NCI-H2171 treated with DMSO at 0.1 percent for 48 hours (cell line): Measurements from ENCODE around the gene SLC29A3.

Source experiments
- DNase-seq: peaks from one replicate; lab custom pipeline; 2025; lab: John Stamatoyannopoulos, UW

The SLC29A3 gene

DNA sequence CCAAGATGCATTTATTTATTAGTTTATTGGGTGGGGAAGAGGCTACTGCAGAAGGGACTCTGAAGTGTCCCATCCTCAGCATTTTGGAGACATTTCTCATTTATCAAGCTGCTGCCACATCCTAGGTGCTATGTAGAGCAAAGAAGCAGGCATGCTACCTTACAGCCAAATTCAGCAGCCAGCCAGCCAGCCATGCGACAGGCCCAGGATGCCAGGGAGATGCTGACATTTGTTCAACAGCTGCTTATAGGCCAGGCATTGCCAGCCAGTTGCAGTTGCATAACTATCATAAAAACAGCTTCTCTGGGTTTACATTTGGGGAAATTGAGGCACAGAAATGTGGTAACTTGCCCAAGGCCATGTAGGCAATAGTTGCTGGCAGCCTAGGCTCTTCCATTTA is 2.3 kb downstream of the SLC29A3 start:
- no peak for DNase-seq

DNA sequence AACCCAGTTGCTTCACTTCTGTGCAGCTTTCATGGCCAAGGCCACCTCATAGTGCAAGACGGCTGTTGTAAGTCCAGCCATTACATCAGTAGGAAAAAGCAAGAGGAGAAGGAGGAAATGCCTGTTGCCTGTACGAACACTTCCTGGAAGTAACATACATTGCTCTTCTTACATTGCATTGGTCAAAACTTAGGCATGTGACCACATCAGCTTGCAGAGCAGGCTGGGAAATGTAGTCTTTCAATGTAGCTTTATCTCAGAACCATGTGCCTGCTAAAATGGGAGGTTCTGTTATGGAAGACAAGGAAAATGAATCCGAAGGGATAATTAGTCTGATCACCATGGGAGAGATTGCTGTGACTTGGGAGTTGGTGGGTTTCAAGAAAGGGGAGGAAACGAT is 4.3 kb downstream of the SLC29A3 start:
- peak; percentile 8 for DNase-seq

DNA sequence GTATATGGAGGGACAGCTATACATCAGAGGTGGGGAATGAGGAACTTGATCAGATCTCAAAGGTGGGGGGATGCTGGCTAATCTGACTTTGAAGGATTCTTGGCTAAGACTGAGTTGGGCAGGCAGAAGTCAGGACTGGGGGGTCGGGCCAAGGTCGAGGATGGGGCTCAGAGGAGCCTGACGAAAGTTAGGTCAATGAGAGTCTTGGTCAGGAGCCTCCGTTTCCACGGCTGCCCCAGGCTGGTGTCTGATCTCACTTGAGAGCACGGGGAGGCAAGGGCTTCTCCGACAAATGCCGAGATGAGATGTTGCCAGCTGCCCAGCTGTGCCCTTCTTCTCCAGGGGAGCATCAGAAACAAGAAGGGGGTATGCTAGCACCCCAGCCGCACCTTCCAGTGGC is 5.7 kb downstream of the SLC29A3 start:
- DNase-seq = no peak

DNA sequence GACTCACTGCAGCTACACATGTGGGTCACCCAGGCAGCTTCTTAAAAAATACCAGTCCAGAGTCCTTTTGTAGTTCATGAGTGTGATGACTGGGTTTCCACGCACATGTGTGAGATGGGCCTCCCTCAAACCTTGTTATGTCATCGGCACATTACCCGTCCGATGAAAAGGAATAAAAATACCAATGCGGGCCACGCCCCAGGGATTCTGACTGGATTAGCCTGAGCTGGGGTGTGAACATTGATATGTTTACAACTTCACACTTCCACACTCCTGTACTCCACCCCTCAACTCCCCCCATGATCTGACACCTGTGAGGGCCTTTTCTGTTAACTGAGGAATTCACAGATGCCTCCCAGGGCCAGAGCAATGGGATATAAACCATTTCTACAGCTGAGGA is 6.2 kb downstream of the SLC29A3 start:
- no peak for DNase-seq

DNA sequence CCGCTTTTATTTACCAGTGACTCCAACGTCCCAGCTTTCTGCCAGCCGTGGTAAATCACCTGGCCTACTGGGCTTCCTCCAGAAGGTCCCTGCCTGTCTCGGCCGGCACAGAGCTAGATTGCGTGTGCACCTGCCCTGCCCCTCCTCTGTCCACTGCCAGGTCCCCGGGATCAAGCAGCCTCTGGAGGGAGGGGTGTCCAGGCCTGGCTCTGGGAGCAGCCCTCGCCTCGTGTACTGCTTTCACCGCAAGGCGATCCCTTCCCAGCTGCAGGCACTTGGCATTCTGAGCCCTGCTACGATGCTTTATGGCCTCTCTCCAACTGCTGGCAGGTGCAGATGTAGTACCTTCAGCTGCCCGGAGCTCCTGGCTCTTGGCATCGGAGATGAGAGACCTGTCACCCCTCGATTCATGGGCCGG is 7.4 kb downstream of the SLC29A3 start:
- peak; percentile 72 for DNase-seq

DNA sequence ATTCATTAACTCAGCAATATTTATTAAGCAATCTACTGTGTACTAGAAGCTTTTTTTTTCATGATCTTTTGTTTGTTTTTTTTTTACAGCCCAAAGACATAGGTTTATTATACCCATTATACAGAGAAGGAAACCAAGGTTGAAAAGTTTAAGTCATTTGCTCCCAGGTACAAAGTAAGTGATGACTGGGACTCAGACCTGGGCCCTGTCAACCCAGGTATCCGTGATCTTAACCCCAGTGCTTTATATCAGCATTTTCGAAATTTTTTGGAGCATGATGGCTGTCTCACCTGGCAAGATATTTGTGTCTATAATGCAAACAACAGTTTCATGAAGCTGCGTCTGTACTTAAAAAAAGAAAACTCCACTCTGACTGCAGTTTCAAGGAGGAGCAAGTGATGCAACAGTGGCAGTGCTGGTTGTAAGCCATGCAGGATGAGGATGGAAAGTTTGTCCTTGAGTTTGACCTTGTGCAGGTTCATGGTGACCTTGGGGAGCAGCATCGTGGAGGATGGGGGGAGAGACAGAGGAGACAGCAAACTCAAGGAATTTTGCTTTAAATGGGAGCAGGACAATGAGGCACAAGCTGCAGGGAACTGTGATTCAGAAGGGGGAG is 11.8 kb downstream of the SLC29A3 start:
- no peak for DNase-seq

DNA sequence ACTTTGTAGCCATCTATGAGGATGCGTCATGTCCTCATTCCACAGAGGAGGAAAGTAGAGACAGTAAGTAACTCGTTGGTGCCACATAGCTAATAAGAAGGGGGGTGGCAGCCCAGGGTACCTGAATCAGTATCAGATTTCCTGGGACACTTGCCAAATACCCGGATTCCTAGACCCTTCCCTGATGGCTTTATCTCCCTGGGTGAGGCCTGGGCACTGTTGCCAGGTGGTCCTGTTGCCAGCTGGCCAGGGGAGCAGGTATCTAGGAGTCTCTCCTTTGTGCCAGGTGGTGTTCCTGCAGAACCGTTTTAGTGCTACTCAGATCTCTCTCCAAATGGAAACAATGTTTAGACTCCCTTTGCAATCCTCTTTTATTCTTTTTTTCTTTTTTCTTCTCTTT is 12.7 kb downstream of the SLC29A3 start:
- peak; percentile 93 for DNase-seq

DNA sequence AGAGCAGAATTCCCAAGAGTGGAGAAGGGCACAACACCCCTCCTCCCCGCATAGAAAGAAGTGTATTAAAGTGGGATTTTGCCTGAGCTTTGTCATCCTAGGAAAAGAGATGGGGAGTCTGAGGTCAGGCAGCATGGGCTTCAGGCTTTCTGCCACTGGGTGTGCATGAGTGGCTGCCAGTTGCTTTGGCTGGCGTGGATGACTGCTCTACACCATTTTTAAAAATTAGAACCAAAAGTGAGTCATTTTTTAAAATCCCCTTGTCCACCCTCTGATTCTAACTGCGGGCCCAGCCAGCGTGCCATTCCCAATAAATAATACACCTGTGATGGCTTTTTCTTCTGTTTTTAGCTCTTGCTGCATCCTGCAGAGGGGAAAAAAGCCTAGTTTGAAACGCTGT is 13.4 kb downstream of the SLC29A3 start:
- DNase-seq = peak; percentile 10

DNA sequence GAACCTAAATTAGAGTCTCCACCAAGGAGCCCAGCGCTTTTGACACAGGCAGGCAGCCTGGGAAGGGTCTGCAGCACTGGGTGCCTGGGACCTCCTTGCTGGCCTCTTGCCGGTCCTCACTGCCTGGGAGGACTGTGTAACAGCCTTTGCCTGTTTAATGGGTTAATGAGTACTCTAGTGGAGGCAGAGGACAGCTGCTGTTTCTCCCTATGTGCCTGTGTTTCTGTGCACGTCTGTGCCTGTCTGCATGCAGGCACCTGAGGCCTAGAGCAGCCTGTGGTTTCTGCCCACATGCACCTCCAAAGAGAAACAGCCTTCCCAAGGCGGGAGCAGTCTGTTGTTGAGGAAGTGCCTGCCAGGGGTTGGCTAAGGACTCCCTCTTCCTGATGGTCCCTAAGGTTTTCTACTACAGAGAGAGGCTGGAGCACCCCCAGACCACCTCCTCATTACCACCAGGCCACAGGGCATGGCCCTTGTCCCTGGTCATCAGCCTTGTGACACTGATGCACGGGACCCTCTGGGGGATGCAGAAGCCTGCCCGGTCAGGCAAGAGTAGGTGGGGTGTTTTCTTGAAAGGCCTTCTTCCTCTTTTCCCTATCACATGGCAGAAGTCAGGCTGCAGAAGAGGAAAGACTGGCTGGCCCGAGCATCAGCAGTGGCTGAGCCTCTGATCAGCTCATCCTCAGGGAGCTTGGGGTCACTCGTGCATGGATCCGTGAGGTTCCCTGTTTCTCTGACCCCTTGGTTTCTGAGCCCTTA is 14.2 kb downstream of the SLC29A3 start:
- DNase-seq = peak; percentile 93

DNA sequence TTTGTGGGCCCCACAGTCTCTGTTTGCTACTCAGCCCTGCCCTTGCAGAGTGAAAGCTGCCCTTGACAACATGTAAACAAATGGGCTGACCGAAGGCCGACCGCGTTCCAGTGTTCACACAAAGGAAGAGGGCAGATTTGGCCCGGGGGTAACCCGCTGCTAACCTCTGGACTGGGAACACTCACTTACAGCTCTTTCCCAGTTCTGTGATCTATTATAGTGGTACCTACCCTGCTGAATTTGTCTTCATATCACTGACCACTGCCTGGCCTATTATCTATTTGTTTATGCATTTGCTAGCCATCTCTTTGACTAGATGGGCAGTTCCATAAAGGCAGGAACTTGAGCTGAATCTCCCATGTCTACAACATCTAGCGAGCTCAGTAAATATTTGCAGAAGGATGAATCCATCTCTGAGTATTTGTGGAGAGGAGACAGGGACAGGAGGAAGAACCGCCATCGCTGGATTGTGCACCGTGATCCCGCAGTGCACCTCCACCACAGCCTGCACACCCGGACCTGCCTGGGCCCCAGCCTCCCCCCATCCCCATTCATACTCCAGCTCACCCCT is 15.2 kb downstream of the SLC29A3 start:
- no peak for DNase-seq

DNA sequence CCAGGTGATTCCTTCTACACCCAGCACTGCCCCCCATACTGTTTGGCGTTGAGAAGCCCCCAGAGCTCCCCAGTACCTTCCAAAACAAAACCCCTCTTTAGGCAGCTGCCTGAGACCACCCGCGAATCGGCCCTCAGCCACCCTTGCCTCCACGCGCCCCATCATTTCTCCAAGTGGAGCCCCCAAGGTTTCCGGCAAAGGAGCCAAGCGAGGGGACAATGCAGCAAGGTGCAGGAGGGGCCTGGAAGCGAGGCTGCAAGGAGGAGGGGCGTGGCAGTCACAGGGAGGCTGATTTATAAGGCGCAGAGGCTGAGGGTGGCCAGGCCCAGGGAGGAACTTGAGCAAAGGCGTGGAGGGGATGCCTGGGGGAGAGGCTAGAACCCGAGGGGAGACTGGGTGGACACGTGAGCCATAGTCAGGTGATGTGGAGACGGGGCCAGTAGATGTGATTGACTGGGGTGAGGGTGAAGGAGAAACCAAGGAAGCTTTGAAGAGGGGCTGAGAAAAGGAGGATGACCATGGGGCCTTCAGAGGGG is 16.2 kb downstream of the SLC29A3 start:
- DNase-seq = no peak

DNA sequence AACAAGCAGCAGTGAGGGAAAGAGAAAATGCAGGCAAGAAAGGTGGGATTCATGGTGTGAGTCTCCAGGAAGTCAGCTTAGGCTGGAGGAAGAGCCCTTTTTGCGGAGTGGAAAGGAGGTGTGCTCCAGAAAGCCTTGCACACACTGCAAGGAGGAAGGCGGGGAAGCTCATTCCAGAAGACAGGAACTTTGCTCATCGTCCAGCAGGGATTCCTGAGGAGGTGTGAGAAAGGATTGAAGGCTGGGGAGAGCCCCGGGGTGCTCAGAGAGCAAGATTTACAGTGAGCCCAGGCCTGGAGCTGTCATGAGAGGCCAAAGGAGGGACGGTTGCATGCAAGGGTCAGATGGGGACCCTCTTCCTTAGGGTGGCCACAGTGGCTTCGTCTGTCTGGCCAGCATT is 17.6 kb downstream of the SLC29A3 start:
- no peak for DNase-seq

DNA sequence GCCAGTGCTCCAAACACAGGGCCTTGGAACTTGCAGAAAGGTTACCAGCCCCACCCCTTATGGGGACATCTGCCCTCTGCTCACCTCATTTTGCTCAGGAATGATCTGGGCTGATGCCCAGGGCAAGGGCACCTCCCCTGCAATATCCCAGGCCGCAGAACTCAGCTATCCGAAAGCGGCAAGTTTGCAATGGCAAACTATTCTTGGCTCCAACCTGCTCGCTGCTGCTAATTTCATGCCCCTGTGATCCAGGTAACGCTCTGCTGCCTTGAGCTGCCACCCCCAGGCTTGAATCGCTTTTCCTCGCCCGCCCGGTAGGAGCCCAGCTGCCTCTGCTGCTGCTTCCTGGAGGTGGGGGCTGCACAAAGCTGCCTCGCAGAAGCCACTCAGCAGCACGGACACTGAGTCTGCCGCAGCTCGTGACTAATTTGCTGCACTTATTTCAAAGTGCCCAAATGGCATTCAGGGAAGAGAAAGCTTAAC is 18.2 kb downstream of the SLC29A3 start:
- peak; percentile 78 for DNase-seq

DNA sequence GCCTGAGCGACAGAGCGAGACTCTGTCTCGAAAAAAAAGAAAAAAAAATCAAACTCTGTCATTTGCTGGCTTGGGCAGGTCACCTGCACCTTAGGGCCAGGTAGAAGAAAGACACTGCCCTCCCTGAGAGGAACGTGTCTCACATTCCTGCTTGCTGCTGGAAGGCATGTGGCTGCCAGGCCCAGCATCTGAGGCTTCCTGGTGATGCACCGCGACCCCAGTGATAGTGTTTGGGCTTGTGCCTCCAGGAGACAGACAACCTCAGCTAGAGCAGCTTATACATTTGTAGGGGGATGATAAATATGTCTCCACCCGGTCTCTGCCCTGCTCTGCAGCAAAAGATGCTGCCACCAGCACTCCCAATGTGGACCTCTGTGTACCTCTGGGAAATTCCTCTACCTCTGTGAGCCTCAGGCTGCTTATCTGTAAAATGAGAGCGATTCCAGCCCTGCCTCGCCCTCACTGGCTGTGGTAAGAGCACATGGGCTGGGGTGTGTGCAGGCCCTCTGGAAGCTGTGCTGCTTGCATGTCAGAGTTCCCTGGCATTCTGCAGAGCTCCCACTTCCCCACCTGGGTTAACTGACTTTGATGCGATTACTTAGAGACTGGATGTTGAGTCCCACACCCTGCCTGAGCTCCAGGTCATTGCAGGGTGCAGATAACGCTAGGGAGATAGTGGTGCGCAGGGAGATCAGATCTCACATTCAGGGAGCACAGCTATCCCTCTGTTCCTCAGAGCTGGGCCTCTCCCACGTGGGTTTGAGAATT is 19.9 kb downstream of the SLC29A3 start:
- no peak for DNase-seq

DNA sequence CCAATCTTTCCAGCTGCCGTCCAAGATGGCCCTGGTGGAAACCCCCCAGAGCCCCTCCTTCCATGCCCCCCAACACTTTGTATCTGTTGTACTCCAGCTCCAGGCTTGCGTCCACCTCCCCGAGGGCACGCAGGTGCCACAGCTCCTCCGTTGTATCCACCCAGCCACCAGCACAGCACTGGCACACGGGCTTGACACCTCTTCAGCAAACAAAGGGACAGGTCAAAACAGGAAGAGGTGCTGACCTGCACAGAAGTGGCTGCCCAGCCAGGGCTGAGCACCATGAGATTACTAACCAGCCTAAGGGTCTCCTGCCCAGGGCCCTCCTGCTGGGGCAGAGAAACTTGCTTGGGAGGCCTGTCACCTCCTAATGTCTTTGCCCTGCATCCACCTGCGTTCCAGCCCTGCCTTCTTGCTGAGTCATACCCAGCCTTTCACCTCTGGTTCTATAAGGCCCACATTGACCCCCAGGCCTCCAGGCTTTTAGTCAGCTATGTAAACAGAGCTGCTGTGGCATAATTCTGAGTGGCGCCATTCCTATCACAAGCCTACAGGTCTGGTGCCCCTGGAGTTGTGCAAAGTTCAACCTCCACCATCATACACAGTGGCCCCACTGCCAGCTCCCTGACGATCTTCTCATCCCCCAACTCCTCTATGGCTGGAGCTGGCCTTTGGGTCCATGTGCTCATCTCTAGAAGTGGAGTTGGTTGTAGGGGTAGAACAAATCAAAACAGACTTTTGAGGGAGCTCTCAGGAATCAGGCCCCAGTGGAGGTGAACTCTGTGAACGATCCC is 20.9 kb downstream of the SLC29A3 start:
- no peak for DNase-seq

DNA sequence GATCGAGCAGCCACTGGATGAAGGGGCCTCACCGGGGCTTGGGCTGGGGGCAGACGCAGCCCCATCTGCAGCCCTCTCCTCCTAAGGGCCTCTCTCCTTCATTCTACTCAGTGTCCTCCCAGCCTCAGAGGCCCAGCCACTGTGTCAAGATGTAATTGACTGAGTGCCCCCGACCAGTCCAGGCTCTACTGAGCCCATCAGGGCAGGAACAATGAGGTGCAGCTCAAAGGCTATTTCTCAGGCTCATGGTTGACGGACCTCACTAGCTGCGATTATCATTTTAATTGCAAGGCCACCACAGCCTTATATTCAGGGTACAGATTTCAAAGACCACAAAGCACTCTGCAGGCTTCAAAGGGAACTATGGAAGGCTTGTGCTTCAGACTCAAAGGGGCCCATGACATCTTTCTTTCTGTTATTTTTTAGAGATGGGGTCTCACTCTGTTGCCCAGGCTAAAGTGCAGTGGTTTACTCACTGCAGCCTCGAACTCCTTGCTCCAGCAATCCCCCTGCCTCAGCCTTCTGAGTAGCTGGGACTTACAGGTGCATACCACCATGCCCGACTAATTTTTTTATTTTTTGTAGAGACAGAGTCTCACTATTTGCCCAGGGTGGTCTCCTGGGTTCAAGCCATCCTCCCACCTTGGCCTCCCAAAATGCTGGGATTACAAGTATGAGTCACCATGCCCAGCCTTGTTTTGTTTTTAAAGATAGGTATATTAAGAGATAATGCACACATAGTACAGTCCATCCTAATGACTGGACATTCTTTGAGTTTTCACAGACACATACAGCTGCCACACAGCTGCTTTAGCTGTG is 23.7 kb downstream of the SLC29A3 start:
- DNase-seq = no peak

DNA sequence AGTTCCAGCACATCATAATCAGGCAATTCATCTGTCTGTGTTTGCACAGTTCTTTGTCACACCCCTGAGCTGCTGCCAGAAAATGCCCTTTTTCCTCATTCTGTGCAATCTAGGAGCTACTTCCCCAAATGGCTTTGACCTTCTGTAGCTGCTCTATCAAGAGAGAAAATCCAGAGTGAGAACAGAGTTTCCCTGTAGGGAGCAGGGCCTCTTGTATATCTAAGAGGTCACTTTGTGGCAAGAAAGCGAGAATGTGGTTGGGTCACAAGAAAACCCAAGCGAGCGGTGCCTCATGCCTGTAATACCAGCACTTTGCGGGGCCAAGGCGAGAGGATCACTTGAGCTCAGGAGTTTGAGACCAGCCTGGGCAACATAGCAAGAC is 24.3 kb downstream of the SLC29A3 start:
- no peak for DNase-seq

DNA sequence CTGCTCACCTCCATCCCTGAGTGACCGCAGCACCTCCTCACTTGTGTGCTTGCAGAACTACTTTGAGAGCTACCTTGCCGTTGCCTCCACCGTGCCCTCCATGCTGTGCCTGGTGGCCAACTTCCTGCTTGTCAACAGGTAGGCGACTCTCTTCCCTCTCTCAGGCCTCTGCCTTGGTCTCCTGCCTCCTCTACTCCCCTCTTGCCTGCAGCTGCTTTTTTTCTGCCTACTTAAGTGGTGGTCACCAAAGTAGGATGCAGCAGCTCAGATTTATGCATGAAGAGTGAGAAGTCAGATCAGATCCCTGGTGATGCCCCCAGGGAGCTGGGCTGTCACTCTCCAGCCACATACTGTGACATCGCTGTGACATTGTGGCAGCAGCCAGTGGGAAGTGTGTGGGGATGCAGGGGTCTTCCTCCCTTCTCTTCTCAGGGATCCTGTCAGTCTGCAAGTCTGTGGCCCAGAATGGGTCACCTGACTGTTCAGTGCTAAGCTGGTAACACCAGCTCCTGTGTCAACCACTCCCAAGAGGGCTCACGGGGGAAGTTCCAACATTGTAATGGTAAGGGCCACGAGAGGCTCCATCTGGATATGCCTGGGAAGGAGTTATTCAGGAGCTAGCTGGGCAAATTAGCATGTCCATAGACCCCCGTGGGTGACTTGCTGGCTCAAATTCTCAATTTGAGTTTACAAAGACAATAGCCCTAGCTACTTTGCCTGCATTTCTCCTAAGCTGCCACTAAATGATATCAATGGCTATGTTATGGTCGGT is 25.3 kb downstream of the SLC29A3 start:
- DNase-seq = peak; percentile 19

DNA sequence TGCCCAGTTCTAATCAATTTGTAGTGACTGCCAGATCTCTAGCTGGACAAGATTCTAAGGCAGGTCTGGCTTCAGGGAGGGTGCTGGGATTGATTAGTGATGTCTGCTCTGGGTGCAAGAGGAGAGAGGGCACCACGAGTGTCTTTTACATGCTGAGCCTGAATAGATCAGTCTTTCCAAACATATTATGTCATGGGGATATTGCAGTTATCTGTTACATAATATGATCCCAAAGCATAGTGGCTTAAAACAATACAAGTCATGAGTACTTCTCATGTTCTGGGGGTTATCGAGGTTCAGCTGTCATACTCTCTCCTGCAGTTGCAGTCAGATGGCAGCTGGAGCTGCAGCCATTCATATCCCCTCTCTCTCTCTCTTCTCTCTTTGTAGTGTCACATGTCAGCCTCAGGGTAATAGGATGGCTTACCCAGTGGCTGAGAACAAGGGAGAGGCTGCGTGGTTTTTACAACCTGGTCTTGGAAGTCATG is 26.0 kb downstream of the SLC29A3 start:
- peak; percentile 66 for DNase-seq

DNA sequence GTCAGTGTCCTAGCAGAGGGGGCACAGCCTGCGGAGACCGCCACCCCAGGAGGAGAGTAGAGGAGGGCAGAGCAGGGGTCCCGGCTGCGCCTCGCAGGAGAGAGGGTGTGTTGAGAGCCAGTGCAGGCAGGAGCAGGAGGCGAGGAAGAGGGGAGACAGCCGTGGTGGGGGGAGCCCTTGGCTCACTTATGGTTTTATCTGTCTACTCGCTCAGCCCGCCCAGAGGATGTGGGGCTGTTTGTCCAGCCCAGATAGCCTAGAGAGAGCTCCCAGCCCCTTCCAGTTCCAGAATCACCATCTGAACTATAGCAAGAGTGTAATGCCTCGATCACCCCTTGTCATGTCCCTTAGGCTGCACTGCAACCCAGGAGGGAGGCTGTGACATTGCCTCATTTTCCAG is 26.6 kb downstream of the SLC29A3 start:
- no peak for DNase-seq
